SW 1271 (cell line): ENCODE data around the gene NEUROG1.

Source experiments
- DNase-seq, 2 experiments: peaks; one replicate each; lab custom pipeline; 2025; lab: John Stamatoyannopoulos, UW

Gene NEUROG1, protein sequence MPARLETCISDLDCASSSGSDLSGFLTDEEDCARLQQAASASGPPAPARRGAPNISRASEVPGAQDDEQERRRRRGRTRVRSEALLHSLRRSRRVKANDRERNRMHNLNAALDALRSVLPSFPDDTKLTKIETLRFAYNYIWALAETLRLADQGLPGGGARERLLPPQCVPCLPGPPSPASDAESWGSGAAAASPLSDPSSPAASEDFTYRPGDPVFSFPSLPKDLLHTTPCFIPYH

DNA sequence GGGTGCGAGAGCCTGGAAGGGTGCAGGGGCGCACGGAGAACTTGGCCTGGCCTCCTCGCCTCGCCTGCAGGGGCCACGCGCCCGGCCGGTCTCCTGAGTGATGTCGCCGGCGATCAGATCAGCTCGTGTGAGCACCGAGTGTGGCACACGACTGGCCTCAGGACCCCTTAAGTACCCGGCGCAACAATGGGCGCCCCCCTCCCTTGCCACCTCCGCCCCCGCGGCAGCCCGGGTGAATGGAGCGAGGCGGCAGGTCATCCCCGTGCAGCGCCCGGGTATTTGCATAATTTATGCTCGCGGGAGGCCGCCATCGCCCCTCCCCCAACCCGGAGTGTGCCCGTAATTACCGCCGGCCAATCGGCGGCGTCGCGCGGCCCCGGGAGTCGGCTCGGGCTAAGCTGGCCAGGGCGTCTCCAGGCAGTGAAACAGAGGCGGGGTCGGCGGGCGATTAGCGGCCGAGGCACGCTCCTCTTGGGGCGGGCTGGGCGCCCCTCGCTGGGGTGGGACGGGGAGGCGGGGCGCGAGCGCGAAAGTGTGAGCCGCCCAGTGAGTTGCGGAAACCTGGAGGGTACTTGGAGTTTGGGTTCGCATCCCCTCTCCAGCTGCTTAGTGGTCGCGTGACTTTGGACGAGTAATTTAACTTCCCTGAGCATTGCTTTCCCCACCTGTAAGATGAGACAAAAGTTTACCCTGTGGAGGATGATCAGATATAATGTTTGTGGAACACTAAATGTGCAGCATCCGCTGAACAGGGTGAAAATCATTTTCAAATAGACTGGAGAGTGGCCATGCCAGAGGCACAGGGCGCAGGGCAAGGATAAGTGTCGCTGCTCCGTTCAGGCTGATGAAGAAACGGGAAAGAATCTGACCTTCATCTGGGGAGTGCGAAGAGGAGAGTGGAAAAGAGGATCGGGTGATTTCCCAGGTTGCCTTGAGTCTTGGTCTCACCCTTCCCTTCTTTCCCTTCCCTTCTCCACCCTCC, at the start of gene NEUROG1:
TSS of gene NEUROG1 (minus strand) at position 145 of the 982 bp plus-strand sequence. CDS start 274 bp downstream, outside the sequence.
- DNase-seq = no peak

DNA sequence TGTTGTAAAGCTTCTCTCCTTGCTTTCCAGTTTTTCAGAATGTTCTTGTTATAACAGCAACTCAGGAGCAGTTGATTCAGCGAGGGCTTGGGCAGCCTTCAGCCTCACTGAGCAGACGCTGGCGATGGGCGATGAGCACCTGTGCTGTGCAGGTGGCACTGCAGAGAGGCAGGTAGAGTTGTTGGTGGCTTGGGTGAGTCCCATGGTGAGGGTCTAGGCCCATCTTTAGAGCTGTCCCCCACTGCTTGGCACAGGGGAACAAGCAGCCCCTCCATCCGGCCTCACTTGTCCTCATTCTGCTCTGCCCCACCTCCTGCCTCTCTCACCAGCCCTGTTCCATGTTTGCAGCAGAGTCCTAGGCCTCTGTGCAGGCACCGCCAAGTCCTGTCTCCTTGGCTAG, 49.2 kb upstream of the NEUROG1 start:
- DNase-seq = no peak

DNA sequence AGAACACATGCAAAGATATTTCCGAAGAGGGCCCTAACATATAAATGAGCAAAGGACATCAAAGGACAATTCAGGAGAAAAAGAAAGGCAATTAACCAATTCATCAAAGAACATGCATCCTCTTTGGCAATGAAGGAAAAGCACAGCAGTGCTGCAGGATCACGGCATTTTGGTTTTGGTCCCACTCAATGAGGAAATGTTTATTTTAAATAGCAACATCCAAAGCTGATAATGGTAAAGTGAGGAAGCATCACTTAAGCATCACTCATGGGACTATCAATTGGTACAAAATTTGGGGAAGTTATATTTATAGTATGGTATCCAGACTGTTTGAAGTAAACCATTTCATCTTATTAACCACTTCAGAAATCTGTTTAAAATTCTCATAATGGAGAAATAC, 48.5 kb upstream of the NEUROG1 start:
- DNase-seq = no peak

DNA sequence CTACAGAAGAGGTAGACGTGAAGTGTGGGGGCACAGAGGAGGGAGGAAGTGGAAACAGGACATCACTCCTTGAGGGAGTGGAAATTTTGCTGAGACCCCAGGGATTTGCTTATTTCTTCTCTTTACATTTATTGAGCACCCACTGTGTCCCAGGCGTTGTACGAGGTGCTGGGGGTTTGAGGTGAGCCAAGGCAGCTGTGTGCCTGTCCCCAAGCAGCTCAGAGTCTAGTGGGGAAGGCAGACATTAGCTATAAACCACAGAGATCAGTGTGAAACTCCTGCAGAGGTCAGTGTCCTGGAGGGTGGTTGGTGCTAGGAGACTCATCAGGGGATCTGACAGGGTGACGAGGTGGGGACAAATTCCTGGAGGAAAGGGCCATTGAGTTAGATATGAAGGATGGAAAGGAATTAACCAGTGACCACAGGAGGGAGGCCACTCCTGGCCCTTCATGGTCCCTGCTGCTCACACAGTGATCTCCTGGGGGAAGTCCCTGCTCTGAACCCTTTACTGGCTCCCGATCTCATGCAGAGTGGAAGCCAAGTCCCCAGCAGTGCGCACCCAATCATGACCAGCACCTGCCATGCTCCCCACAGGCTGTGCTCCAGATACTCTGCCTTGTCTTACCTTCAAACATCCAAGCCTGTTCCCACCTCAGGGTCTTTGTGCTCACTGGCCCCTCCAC, 46.5 kb upstream of the NEUROG1 start:
- DNase-seq = no peak

DNA sequence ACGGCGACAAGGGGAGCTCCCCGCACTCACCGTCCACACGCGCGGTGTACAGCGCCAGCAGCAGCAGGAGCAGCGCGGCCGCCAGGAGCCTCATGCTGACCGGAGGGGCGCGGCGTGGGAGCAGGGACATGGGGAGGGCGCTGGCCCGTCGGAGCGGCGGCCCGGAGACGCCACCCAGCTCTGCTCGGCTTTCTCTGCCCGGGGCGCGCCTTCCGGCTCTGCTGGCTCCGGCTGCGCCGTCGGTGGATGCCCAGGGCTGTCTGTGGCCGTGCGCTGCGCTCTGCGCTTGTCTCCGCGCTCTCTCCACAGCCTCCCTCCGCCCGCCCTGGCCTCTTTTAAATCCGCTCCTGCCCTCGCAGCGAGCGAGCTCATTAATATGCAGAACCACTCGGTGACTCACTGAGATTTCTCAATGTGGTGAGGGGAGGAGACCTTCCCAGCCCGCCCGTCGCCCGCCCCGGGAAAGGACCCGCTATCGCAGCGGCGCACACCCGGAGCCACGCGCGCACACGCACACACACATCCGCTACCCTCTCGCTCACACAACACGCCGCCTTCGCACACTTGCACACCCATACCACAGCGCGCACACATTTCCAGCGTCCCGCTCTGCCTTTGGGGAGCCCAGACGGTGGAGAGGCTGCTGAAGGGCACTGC, 43.0 kb upstream of the NEUROG1 start, which contains the start of gene CXCL14:
TSS of gene CXCL14 (minus strand) at position 307 of the 657 bp plus-strand sequence. CDS start at position 94, 213 bp downstream.
- no peak for DNase-seq

DNA sequence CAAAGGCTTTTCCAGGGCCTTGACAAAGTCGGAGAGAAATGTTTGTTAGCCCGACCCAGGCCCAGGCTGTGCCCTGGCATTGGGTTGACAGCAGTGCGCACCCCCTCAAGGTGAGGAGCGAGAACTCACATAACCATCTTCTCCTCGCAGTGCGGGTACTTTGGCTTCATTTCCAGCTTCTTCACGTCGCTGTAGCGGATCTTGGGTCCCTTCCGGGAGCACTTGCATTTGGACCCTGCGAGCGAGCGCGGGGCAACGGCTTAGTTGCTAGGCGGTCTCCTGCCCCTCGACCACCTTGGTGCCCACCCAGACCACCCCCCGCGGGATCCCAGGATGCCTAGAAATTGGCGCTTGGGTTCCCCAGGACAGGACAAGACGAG, 42.5 kb upstream of the NEUROG1 start:
- no peak for DNase-seq

DNA sequence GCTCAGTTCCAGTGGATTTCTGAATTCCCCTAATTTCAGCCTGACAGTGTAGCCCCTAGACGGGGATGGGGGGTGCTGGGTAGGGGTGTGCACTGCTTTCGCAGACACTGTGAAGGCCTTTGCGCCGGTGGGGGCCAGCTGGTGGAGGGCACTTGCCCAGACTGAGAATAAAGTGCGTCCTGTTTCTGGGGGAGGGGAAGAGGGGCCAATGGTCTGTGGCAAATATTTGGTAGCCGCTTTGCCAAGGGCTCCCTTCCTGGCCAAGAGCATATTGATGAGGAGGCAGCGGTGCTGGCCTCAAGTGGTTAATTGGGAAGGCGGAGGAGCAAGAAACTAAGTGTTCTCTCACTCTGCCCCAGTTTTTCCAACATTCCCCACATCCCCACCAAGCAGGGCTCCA, 41.7 kb upstream of the NEUROG1 start:
- DNase-seq = no peak

DNA sequence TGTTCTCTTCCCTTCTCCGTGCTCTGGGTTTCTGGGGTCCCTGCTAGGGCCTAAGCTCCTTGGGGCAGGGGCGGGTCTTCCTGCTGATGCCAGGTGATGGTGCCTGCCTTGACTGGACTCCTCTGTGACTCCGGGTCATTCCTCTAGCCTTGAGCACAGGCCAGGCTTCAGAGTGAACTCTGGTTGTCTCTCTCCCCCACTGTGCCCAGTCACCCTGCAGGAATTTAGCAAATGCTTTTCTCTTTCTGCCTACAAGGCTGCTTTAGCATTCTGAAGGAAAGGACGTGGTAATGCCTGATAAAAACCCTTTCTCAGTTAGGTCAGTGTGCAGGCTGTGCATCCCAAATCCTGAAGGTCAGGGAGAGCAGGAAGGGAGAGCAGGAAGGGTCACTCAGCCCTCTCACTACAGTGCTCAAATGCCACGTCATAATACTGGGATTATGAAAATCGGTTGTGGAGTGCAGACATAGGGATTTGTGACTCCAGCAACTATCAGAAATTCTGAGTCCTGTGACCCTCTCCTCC, 40.4 kb upstream of the NEUROG1 start:
- peak in 1 of 2 experiments; percentile 18 for DNase-seq

DNA sequence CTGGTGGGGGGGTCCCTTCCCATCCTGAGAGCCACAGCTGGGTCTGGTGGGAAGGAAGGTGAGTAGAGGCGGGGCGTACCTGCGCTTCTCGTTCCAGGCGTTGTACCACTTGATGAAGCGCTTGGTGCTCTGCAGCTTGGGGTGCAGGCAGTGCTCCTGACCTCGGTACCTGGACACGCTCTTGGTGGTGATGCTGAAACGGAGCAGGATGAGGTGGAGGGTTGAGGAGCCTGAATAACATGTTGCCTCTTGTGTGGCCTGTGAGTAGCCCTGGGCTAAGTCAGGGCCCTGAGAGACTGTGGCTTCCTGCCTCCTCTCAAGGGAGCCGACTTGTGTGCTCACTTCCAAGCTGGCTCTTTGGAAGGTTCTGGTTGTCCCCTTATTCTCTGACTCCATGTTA, 38.7 kb upstream of the NEUROG1 start:
- no peak for DNase-seq

DNA sequence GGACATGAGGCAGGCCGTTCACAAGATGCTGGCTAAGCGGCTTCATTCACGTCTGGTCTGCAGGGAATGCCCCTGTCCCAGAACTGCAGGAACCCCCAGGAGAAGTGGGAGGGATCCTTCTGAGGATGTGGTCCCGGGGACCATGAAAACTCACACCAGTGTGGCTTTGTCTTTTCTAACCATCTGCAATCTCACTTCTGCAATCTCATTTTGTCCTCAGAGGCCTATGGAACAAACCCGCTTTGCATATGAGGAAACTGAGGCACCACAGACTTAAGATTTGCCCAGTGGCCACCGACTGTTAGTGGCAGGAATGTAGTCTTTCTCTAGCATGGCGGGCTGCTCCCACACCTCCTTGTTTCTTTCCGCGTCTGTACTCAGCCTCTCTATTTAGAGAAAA, 36.1 kb upstream of the NEUROG1 start:
- DNase-seq = no peak

DNA sequence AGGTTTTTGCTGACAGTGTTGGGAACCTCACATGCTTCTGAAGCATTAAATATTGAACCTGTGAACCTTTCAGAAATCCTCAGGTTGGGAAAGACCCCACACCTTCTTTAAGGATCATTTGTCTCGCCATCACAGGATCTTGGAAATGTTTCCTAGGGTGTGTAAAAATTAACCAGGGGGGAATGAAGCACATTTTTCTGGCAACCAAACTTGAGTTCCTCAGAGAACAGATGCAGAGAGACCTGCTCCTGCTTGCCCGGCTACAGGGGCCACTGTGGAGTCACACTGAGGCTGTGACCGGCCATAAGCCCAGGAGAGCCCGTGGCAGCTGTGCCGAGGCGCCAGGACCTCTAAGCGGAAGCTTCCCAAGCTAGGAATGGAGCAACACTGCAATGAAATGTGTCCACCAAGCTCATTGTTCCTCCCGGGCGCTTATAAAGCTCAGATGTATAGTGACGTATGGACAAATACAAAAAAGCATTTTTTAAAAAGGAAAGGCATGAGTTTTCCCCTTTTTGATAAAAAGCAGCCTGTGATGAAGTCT, 35.4 kb upstream of the NEUROG1 start:
- DNase-seq = no peak

DNA sequence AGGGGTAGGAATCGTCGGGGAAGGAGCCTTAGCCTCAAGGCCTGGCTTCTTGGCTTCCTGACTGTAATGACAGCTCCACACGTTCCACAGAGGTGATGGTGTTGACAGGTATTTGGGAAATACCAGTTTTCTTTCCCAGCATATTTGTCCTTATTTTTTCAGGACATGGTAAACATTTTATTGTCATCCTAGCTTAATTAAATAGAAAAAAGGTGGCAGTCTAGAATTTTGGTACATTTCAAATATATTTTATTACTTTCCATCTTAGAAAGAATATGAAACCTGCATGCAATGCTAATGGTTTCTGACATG, 34.6 kb upstream of the NEUROG1 start:
- no peak for DNase-seq

DNA sequence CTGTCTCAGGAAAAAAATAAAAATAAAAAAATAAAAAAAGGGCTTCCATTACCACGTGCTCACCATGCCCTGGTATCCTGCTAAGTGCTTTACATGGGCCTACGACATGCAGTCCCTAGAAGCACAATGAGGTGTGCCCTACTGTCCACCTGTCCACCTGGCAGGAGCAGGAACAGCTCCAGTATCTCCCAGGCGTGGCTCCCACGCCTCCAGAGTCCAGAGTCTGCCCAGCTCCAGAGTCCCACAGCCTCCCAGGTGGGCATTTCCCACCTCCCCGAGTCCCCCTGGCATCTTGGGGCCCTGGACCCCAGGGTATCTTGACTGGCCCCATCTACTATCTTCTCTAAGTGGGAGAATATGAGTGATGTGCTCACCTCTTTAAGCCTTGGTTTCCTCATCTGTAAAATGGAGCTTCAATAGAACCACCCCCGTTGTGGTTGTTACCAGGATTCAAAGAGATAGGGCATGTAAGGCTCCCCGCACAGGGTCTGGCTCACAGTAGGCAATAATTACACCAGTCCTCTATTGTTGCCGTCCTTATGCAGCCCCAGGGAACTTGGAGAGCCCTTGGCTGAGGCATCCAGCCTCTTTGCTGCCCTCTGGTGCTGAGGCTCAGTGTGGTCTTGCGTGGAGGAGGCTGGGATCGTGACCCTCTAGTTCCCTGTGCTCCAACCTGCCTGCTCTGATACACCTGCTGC, 34.1 kb upstream of the NEUROG1 start:
- peak in 1 of 2 experiments; percentile 33 for DNase-seq

DNA sequence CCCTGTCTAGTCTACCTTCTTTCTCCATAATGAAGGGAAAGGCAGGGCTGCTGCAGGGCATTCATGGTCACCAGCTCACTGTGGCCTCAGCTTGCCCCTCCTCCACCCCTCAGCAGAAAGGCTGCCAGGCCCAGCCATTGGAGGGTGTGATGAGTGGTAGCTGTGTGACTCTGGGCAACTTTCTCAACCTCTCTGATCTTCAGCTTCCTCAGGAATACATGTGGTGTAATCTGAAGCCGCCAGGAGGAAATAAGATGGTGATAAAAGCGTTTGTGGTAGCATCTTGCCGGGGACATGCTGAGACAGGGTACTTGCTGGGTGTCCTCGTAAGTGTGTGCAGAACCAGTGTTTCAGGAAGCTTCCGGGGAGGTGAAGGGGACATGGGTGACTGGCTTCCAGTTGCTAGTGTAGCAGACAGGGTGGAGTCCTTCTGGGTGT, 33.2 kb upstream of the NEUROG1 start:
- DNase-seq = no peak

DNA sequence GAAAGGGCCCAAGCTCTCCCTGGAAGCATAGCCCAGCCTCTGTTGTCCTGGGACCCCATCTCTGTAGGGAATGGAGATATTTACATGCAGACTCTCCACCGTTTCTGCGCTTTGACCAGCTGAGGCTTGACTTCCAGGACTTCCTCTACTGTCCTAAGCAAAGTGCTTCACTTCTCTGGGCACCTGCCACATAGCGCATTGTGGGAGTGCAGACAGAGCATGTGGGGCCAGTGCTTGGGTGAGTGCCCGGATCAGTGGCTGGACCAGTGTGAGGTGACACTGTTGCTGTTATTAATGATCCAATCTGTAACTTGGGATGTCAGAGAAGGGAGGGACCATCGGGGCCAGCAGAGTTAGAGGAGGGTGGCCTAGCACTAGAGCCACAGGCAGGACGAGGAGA, 32.5 kb upstream of the NEUROG1 start:
- no peak for DNase-seq

DNA sequence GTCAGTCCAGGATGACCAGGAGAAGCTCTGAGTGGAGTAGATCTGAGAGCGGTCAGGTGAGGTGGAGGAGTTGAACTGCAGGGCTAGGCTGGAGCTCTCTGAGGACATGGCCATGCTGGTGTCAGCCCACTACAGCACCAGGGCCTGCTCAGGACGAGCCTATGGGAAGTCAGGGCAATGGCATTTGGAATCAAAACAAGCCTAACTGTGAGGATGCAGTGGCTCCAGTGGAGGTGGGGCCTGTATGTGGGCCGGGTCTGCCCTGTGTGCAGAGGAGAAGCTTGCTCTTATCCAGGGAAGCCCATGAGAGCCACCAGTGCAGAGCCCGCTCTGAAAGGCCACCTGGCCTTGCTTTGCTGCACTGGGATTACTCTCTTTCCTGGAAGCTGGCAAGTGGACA, 31.9 kb upstream of the NEUROG1 start:
- no peak for DNase-seq

DNA sequence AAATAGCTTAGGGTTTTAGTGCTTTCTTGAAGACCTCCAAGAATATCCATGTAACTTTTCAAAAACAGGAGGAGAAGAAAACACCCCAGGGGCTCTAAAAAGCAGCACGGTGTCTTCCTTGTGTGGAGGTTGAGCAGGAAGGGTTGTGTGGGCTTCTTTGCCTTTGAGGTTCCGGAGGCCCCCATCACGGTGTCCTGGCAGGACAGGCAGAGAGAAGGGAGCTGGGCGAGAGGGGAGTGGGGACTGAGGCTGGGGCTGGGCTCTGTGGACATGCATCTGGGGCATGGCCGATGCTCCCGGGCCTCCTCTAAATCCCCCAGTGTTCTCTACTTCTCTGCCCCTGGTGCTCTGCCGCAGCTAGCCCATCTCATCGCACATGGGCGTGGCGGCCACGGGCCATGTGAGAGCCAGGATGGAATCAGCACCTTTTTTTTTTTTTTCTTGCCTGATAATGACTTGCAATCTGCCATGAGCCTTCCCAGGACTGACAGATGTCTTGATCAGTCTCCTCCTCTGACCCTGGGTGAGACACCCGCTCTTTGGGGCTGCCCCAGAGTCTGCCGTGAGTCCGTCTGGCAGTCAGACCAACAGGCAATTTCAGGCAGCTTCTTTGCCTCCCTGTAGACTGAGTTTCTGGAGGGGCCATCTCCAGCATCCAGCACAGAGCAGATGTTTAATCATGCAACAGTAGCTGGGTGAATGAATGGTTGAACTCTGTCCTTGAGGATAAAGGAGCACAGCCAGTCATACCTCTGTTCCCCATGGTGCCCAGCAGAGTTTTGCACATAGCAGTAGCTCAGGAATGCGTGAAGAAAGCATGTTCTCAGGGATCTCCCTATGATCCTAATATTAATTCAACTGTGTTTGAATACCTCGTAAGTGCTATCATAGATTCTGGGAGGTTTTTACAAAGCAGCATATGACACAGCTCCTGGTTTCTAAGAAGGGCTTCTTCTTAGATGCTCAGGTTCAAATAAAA, 30.9 kb upstream of the NEUROG1 start:
- no peak for DNase-seq

DNA sequence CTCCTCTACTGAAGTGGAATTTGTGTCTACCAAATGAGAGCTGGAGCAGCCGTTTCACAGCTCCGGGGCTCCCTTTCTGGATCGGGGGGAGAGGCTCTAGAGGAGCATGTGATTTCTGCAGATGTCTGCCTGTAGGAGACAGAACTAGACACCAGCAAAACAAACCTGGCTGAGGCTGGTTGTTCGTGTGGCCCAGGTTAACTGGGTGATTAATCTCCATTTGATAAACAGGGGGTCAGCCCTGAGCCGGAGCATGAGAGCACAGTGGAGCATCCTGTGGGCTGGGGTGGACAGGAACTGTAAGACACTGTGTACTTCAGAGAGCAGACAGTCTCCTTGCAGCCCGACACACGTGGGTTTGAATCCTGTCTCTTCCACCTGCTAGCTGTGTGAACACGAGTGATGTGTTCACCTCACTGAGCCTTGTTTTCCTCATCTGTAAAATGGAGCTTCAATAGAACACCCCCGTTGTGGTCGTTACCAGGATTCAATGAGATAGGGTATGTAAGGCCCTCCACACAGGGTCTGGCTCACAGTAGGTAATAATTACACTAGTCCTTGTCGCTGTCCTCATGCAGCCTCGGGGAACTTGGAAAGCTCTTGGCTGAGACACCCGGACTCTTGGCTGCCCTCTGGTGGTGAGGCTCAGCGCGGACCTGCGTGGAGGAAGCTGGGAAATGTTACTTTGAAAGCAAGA, 30.1 kb upstream of the NEUROG1 start:
- peak in 1 of 2 experiments; percentile 41 for DNase-seq

DNA sequence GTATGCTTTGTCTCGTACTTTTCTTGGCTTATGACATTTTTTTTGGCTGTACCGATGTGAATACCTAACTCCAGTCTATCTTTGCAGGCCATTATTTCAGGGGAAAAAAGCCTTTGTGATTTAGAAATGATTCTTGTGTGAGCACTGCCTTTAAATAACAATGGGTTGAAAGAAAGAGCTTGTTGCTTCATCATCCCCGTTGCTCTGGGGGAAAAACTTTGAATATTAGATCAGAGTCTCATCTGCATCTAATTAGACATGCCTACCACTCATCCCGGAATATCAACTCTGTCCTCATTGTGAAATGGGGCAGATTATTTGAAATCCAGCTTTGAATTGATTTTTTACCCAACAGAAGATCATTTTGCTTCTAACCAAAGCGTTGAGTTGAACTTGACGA, 29.5 kb upstream of the NEUROG1 start:
- no peak for DNase-seq
